Bronchial epithelial cell (primary cell): ENCODE measurements around the gene VWA1. TPM values are rescaled to one million over a fixed set of nuclear protein-coding genes. Genes with fewer than 3 reads are reported as not detected.
"Not testable (repeated sequence)": the region's sequence is repeated elsewhere in the genome, so short reads cannot be mapped to it uniquely, and the experiment has no call there.

Experiments
- DNase-seq: peaks from one replicate; pipeline ENCODE4 v3.0.0-alpha.2; 2010; ENCODE audit warnings: low read depth
- FAIRE-seq: peaks from 2 replicates; lab custom pipeline; 2011; peaks lifted over from hg19 to GRCh38; lab: Jason Lieb, UNC
- H3K27me3 ChIP-seq: 2 replicates; pipeline ENCODE4 v1.5.1; 2011; ENCODE audit warnings: low read length; ENCODE audit not compliant: control insufficient read depth, insufficient read depth
- H3K36me3 ChIP-seq: 2 replicates; pipeline ENCODE4 v1.5.1; 2011; ENCODE audit warnings: low read length; ENCODE audit not compliant: control insufficient read depth, insufficient read depth
- H3K4me3 ChIP-seq: 2 replicates; pipeline ENCODE4 v1.5.1; 2011; ENCODE audit warnings: mild to moderate bottlenecking, low read depth, low read length, control low read depth
- CTCF ChIP-seq: IDR thresholded peaks from 2 replicates; pipeline ENCODE4 v1.5.1; 2011; ENCODE audit warnings: mild to moderate bottlenecking, moderate library complexity, low read length, control low read depth, inconsistent platforms; ENCODE audit not compliant: insufficient read depth, severe bottlenecking
- total RNA-seq: library from RNA; depleted of rRNA; stranded (reverse); fragments of >200 nt; gene quantifications from 2 replicates; pipeline ENCODE4 v1.2.1, GENCODE V29; 2014

Gene VWA1
- total RNA-seq, 1 donor from 2014 or later, result 5.0 TPM

- no peaks in the 10 kb centered on the region for H3K36me3 ChIP-seq
- no peaks in the 10 kb centered on the region for H3K27me3 ChIP-seq
- no peak for TF ChIP-seq CTCF
- H3K4me3 ChIP-seq, result no peak overlapping the region
- FAIRE-seq, result no peak
- no peak for DNase-seq
Measured at GRCh38 chr1:1425753-1426495, 9.6 kb upstream of the VWA1 start.

GRCh38 chr1:1426496-1427105, 8.9 kb upstream of the VWA1 start:
- no peak for DNase-seq
- H3K36me3 ChIP-seq, result no peaks in the 10 kb centered on the region
- no peak for TF ChIP-seq CTCF
- H3K27me3 ChIP-seq, result no peaks in the 10 kb centered on the region
- no peak for FAIRE-seq
- H3K4me3 ChIP-seq, result no peak overlapping the region

GRCh38 chr1:1427106-1427819, 8.2 kb upstream of the VWA1 start:
- FAIRE-seq (no peak), DNase-seq (no peak)
- H3K4me3 ChIP-seq, result peak overlapping the region; percentile 16
- TF ChIP-seq CTCF, result no peak
- no peaks in the 10 kb centered on the region for H3K36me3 ChIP-seq
- H3K27me3 ChIP-seq, result no peaks in the 10 kb centered on the region

GRCh38 chr1:1427820-1428148, 7.7 kb upstream of the VWA1 start:
- DNase-seq (no peak), FAIRE-seq (no peak)
- no peak for TF ChIP-seq CTCF
- Histone ChIP-seq H3K4me3 (peak overlapping the region; percentile 16), H3K36me3 (no peaks in the 10 kb centered on the region), H3K27me3 (no peaks in the 10 kb centered on the region)

GRCh38 chr1:1428174-1428573, 7.3 kb upstream of the VWA1 start:
- no peaks in the 10 kb centered on the region for H3K36me3 ChIP-seq
- TF ChIP-seq CTCF, result no peak
- DNase-seq (no peak), FAIRE-seq (no peak)
- no peak overlapping the region for H3K4me3 ChIP-seq
- H3K27me3 ChIP-seq, result no peaks in the 10 kb centered on the region

GRCh38 chr1:1428967-1429366, 6.5 kb upstream of the VWA1 start:
- not testable (repeated sequence) for H3K36me3 ChIP-seq, DNase-seq, FAIRE-seq, H3K27me3 ChIP-seq, H3K4me3 ChIP-seq
